ENCODE data around the gene PPFIBP2. TPM values are rescaled to one million over a fixed set of nuclear protein-coding genes. Genes with fewer than 3 reads are reported as not detected.

The PPFIBP2 gene
- total RNA-seq, 1 donor from 2014 or later = 63.8 TPM

DNA sequence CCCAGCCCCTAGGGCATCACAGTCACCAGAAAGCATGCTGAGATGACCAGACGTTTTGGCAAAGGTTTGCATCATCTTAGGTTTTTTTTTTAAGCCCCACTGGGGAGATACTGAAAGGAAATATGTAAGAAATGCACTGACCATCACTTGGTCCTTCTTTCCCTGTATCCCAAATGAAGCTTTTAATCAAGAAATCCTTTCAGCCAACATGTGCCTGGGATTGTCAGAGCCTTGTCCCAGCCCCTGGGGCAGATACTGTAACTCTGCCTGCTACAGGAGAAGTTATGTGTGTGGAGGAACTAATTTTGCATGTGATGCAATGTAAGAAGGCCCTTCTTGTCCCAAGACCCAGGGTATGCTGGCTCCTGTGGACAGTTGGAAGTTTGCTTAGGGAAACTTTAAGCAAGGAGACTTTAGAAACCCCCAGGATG lies 65.6 kb downstream of the PPFIBP2 start:
- no peak for DNase-seq

DNA sequence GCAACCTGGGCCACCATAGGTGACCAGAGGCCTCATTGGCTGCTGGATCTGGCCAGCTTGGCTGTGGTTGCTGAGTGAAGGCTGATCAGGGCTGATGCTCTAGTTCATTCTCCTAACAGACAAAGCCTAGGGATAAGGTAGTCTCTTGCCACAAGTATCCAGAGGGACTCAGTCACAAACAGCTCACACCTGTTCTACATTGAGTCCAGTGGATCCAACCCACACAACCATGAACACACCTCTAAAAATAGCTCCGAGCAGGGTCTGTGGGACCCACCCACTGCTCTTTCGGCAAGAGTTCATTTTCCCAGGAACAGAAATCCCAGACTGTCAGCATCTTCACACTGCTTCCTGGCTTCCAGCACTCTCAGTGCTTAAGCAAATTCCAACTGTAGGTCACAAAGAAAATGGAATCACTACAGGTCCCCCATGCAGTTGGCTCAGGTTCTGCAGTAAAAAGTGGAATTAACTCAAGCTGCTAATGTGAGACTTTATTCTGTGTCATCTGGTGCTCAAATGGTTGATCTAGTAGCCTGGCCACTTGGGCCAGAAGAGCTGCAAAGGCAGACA lies 67.3 kb downstream of the PPFIBP2 start:
- no peak for DNase-seq

GRCh38 chr11:7582338-7582985 lies 68.7 kb downstream of the PPFIBP2 start:
- DNase-seq = no peak

DNA sequence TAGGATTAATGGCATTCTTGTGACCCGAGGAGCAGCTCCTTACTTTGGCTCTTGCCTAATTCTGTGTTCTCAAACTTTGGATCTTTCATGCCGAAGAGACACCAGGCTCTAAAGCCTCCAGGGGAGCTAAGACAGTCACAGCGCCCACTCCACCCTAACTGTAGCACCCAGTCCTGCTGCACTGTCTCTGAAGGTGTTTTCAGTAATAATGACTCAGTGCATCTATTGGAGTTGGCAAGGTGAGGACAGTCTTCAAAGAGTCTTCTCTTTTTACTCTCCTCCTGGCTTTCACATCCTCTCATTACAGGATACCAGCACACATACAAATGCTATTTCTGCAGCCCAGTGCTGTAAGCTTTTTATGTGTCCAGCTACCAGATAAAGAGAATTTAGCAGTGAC lies 69.4 kb downstream of the PPFIBP2 start:
- no peak for DNase-seq

- no peak for DNase-seq
Measured at GRCh38 chr11:7584910-7585309, 71.1 kb downstream of the PPFIBP2 start.

DNA sequence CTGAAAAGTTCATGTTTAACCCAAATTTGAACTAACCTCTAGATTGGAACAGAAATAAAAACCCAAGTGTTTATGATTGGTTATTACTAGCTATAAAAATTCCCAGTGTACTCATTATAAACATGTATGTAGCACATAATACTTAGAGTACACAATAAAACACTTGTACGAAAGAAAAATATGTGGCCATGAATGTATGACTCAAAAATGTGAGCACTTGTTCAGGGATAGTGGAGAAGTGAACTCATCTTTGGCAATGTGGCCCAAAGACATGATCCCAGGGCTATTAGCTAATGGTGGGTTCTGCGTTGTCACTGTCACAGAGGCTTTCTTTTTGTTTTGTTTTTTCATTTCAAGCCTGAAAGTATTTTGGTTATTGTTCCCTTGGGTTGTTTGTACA lies 72.0 kb downstream of the PPFIBP2 start:
- DNase-seq = no peak

GRCh38 chr11:7586376-7586775 lies 72.6 kb downstream of the PPFIBP2 start:
- DNase-seq = no peak

DNA sequence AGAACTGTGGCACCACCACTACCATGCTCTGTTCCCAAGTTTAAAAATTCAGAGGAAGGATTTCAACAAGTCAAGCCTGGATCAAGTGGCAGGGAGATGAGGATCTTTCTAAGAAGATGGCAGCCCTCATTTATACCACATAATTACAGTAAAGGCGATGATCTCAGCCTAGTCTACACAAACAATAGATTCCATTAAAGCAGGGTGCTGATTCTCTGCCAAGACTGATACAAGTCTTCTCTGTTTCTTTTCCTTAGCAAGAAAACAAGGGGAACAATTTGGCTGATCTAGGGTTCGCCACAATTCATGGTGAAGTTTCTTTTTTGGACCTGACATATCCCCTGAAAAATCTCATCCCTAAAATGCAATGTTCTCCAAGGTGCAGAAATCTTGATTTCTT lies 73.9 kb downstream of the PPFIBP2 start:
- no peak for DNase-seq

DNA sequence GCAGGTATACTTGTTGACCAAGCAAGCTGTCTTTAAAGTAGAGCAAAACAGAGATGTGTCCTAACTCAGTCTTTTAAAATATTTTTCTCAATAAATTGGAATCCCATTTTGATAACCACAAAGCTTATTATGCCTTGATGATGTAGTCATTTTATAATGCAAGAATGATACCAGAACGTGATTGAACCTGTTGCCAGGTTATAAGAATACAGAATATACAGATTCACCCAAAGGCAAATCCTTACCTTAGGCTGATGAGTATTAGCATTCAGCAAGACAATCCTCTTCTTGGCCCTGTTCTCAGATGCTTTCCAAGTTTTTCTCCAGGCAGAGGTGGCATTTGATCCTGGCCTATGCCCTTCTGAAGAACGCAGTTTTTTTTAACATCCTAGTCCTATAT lies 76.1 kb downstream of the PPFIBP2 start:
- DNase-seq = no peak

- no peak for DNase-seq
Measured at GRCh38 chr11:7590529-7590928, 76.7 kb downstream of the PPFIBP2 start.

DNA sequence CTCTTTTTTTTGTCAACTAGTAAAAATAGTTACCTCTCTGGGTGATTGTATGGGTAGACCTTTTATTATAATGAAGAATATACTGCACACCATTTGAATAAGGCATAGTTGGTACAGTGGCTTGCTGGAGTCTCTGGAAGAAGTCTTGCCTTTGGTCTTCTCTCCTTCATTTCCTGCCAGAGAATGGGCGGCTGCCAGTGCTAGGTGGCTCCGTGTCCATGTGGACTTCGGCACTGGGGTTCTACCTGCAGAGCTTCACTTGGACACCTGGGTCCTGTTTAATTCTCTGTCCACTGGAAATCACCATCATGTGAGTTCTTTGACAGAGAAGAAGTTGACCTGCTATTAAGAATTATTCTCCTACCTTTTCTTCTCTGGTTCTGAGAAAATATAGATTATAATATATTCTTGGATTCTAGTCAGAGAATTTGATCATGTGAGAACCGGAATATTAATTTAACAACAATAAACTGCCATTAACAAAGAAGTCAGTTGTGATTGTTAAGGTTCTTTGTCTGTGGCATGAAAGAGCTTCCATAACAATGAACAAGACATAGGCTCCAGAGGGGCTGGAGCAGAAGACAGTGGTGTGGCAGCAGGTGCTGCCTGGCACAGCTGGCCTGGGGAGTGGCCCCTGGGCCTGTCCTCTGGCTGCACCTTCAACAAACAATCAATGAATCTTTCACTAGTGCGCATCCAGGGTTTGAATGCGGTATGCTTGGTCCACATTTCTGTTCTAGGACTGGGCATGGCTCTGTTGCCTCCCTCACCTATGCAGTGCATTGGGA lies 77.5 kb downstream of the PPFIBP2 start:
- DNase-seq = no peak

GRCh38 chr11:7591987-7592386 lies 78.2 kb downstream of the PPFIBP2 start:
- no peak for DNase-seq

DNA sequence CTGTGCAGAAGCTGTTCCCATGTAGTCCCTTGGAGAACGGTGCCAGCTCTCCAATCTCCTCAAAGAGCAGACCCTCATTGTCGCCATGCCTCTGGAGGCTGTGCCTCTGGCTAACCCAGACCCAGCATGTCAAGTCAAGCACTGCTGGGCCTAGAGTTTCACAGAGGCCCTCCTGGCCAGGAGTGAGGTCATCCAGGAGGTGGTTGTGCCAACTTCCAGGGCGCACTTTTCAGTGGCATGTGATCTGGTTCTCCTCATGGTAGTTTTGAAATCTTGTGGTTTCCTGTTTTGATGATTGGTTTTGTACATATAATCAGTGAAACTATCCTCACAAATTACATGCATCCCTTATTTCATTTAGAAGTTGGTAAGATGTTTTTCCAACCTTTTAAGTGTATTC lies 78.9 kb downstream of the PPFIBP2 start:
- DNase-seq = no peak

- DNase-seq = no peak
Measured at GRCh38 chr11:7593481-7593880, 79.7 kb downstream of the PPFIBP2 start.

DNA sequence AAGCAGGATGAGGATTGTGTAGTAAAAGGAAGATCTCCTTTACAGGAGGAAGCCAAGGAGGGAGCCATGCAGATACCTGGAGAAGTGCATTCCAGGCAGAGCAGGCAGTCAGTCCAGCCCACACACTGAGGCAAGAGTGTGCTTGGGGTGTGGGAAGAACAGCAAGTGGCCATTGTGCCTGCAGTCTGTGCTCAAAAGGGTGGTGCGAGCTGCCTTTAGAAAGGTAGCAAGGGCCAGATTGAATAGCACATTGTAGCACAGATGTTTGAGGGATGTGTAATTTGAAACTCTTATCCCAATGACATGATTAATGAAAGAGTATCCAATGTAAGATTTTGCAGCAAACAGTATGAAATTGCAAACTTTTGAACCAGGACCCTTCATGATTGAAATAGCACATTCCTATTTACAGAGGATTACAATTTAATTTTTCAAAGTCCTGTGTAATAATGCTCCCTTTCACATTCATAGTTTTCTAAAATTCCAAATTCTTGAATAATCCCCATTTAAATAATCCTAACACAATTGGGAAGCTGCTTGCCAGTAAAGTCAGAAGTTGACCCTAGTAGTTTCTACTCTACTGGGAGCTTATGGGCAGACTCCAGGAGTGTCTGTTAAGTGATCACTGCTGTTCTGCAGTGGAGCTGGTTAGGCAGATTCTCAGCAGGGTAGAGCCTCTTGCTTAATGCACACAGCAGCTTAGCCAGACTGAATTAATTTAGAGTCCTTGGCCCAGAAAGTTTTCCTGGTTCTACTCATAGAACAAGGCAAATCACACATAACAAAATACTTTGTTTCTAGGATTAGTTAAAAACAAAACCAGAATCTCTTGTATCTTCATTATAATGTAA lies 81.4 kb downstream of the PPFIBP2 start:
- peak; percentile 74 for DNase-seq

DNA sequence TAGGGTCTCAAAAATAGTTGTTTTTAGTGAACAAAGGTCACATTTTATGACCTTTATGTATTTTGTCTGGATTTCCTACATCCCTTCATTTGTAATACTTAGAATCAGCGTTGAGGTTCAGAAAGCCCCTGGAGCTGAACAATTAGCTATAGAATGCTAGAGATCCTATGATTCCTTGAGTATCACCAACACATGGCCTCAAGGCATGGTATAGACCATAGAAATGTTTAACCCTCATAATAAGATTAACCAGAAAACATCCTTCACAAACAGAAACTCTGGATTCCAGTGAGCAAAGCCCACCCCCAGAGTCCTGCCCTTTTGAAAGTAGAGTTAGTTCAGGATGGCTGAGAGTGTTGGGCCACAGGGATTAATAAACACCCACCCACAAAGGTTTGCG lies 82.2 kb downstream of the PPFIBP2 start:
- no peak for DNase-seq

- DNase-seq = no peak
Measured at GRCh38 chr11:7596975-7597391, 83.2 kb downstream of the PPFIBP2 start.

DNA sequence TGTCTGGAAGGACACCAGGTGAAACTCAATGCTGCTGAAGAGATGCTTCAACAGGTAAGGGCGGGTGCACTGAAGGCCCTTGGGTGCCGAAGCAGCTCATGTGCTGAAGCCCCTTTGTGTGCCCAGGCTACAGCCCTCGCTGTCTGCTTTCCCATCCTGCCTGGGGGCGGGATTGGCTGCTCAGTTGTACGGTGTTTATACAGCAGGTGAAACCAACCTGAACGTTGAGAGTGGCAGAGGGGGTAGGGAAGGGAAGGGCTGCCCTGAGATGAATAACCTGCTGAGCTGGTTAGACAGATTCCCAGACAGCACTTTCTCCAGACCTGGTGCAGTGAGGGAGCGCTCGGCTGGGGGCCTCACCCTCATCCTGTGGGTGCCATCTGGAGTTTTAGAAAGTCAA lies 83.8 kb downstream of the PPFIBP2 start:
- no peak for DNase-seq

DNA sequence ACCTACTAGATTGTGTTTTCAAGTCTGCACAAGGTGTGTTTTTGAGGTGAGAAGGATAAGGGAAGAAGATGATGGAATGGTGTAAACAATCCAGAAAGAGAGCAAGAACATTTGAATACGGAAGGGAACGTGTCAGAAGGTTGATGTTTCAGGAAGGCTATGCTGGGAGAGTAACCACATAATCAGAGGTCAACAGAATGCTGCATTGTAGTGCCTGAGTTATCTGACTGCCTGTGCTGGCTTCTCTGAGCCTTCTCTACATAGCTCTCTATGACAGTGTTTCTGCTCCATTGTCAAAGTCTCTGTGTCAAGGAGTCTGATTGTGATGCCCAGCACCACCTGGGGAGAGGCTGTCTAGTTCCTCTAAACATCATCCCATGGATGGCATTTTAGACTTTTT lies 85.4 kb downstream of the PPFIBP2 start:
- no peak for DNase-seq

- no peak for DNase-seq
Measured at GRCh38 chr11:7600205-7600775, 86.5 kb downstream of the PPFIBP2 start.

DNA sequence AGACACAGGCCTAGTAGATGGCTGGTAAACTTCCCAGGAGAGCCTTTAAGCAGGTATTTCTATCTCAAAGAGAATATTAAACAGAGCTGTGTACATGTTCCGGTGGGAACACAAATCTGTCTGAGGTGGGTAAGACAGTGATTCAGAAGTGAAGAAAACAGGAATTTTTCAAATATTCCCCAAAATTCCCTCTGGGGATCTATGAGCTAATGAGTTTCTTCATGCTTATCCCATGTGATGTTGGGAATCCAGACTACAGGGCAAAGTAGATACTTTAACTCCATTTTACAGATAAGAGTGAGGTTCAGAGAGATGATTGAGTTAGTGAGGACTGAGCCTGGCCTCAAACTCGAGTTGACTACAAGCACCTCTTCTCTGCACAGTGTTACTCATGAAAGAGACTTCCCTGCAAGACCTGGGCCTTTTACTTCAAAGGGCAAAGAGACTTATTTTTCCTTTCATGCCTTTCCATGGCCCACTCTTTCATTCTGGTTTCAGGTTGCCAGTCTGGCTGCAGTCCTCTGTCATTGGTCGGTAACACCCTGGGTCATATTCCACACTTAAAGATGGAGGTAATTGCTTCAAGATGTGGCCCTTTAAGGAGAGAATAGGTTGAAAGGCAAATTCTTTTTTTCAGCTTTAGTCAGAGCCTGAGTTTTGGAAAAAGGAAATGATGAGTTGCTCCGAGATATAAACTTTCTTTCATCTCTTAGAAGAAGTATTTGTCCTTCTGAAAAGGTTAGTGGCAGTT lies 89.4 kb downstream of the PPFIBP2 start:
- no peak for DNase-seq

Measured in skin of body (tissue), 2 donors.